Uterus (tissue), 4 donors: ENCODE measurements around the gene KRTAP5-7. TPM values are rescaled to one million over a fixed set of nuclear protein-coding genes. Genes with fewer than 3 reads are reported as not detected.

Source experiments
- DNase-seq, 2 donors: peaks; one replicate each; pipeline ENCODE4 v3.0.0-alpha.2; 2019 to 2020
- H3K27ac ChIP-seq, 2 donors: fragments of 200-600 bp; sonication (generic); 1 replicate in 1 of 2; 2 replicates in 1 of 2; pipeline ENCODE4 v1.5.1; 2016 to 2018
- H3K27me3 ChIP-seq, 2 donors: fragments of 200-600 bp; sonication (generic); one replicate each; pipeline ENCODE4 v1.5.1; 2018 to 2019; ENCODE audit warnings: control low read depth in 1 of 2
- H3K36me3 ChIP-seq, 2 donors: fragments of 200-600 bp; sonication (generic); one replicate each; pipeline ENCODE4 v1.5.1; 2019; ENCODE audit warnings: control low read depth in 1 of 2
- H3K4me1 ChIP-seq, 2 donors: fragments of 200-600 bp; sonication (generic); one replicate each; pipeline ENCODE4 v1.5.1; 2018 to 2019; ENCODE audit warnings: control low read depth in 1 of 2
- H3K4me3 ChIP-seq, 2 donors: fragments of 200-600 bp; sonication (generic); 1 replicate in 1 of 2; 2 replicates in 1 of 2; pipeline ENCODE4 v1.5.1; 2018 to 2019; ENCODE audit warnings: mild to moderate bottlenecking in 1 of 2
- H3K9me3 ChIP-seq, 2 donors: fragments of 200-600 bp; sonication (generic); one replicate each; pipeline ENCODE4 v1.5.1; 2019; ENCODE audit warnings: control low read depth in 1 of 2
- POLR2A ChIP-seq, 2 donors: fragments of 450-650 bp; IDR thresholded peaks; one replicate each; pipeline ENCODE4 v1.6.1; 2016; ENCODE audit warnings: antibody characterized with exemption in 2 of 2, mild to moderate bottlenecking in 1 of 2, moderate library complexity in 1 of 2
- intact Hi-C: fragments of 100-400 bp; cut with DNase I; formaldehyde crosslinking; loops from one replicate; pipeline ENCODE4 v1.15.1; 2023; ENCODE audit warnings: low total_unique reads
- total RNA-seq, 4 donors: library from RNA; depleted of rRNA in 3 of 4; stranded (reverse); fragments of >200 nt in 3 of 4; gene quantifications; one replicate each; pipeline versions ENCODE4 v1.1.0 to v1.2.4, GENCODE V29; 2014 to 2023
- TF ChIP-seq, protein P1 (sequence below), 4 experiments: fragments of 200-600 bp in 2 of 4; fragments of 450-650 bp in 2 of 4; sonication (generic) in 2 of 4; IDR thresholded peaks; one replicate each; pipeline ENCODE4 v1.5.1; 2016 to 2019; ENCODE audit warnings: antibody characterized with exemption in 4 of 4, mild to moderate bottlenecking in 2 of 4, moderate library complexity in 1 of 4
- donor health status: DM: yes; HTN: yes; CAD: no.

KRTAP5-7 gene
- total RNA-seq, 4 donors from 2014 or later, result 0.95 TPM; not detected in 3

DNA sequence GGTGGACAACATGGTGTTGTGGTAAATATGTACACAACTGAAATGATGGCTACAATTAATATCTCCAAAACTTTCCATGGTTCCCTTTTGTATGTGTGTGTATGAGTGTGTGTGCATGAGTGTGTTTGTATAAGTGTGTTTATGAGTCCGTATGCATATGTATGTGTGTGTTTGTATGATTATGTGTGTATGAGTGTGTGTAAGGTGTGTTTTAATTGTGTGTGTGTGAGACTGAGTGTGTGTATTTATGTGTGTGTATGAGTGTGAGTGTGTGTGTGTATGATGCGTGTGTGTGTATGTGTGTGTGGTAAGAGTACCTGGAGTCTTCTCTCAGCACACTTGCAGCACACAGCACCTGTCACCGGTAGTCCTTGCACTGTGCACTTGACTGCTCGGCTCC lies 29.0 kb downstream of the KRTAP5-7 start:
- no peak for TF ChIP-seq POLR2A (IDR thresholded peaks at IDR 0.05)
- TF ChIP-seq, protein P1, sequence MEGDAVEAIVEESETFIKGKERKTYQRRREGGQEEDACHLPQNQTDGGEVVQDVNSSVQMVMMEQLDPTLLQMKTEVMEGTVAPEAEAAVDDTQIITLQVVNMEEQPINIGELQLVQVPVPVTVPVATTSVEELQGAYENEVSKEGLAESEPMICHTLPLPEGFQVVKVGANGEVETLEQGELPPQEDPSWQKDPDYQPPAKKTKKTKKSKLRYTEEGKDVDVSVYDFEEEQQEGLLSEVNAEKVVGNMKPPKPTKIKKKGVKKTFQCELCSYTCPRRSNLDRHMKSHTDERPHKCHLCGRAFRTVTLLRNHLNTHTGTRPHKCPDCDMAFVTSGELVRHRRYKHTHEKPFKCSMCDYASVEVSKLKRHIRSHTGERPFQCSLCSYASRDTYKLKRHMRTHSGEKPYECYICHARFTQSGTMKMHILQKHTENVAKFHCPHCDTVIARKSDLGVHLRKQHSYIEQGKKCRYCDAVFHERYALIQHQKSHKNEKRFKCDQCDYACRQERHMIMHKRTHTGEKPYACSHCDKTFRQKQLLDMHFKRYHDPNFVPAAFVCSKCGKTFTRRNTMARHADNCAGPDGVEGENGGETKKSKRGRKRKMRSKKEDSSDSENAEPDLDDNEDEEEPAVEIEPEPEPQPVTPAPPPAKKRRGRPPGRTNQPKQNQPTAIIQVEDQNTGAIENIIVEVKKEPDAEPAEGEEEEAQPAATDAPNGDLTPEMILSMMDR (IDR thresholded peaks at IDR 0.05), result no peak
- intact Hi-C loops, result no loop called here
- H3K4me1 ChIP-seq, result no peaks in the 10 kb centered on the region
- H3K36me3 ChIP-seq, result no peaks in the 10 kb centered on the region
- no peak overlapping the region for H3K4me3 ChIP-seq
- H3K27ac ChIP-seq, result no peak overlapping the region
- H3K27me3 ChIP-seq, result no peaks in the 10 kb centered on the region
- DNase-seq, result no peak
- no peaks in the 10 kb centered on the region for H3K9me3 ChIP-seq

DNA sequence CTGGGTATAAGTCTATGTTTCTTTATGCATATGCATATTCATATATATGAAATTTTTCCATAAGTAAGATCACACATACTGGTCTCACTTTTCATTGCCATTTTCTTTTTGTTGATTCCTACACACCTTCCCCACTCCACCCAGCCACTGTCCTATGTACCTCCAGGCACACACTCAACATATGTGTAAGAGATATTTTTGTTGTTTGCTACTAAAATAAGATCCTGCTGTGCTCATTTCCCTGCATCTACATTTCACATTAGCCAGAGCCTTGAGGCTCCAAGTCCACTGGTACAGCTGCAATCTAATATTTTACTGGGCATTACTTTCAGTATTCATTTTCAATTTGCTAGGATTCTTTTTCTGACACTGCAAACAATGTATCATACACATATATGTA lies 30.2 kb downstream of the KRTAP5-7 start:
- no peak overlapping the region for H3K4me3 ChIP-seq
- no peak overlapping the region for H3K27ac ChIP-seq
- TF ChIP-seq POLR2A (IDR thresholded peaks at IDR 0.05), result no peak
- TF ChIP-seq, protein P1 (IDR thresholded peaks at IDR 0.05), result no peak
- no peaks in the 10 kb centered on the region for H3K4me1 ChIP-seq
- H3K36me3 ChIP-seq, result no peaks in the 10 kb centered on the region
- no peaks in the 10 kb centered on the region for H3K27me3 ChIP-seq
- intact Hi-C loops, result no loop called here
- no peak for DNase-seq
- no peaks in the 10 kb centered on the region for H3K9me3 ChIP-seq

- Histone ChIP-seq H3K27me3 (no peaks in the 10 kb centered on the region), H3K9me3 (no peaks in the 10 kb centered on the region), H3K27ac (no peak overlapping the region), H3K4me3 (no peak overlapping the region), H3K4me1 (no peaks in the 10 kb centered on the region), H3K36me3 (no peaks in the 10 kb centered on the region)
- TF ChIP-seq POLR2A (IDR thresholded peaks at IDR 0.05), result no peak
- TF ChIP-seq, protein P1 (IDR thresholded peaks at IDR 0.05), result no peak
- intact Hi-C loops, result no loop called here
- DNase-seq, result no peak
Observed at GRCh38 chr11:71558996-71559395, 31.9 kb downstream of the KRTAP5-7 start.

GRCh38 chr11:71562120-71562519 lies 35.1 kb downstream of the KRTAP5-7 start:
- Histone ChIP-seq H3K4me1 (no peaks in the 10 kb centered on the region), H3K27ac (no peak overlapping the region), H3K27me3 (no peaks in the 10 kb centered on the region), H3K4me3 (no peak overlapping the region), H3K9me3 (no peaks in the 10 kb centered on the region), H3K36me3 (no peaks in the 10 kb centered on the region)
- TF ChIP-seq POLR2A (IDR thresholded peaks at IDR 0.05), result no peak
- TF ChIP-seq, protein P1 (IDR thresholded peaks at IDR 0.05), result no peak
- intact Hi-C loops, result no loop called here
- no peak for DNase-seq

- TF ChIP-seq, protein P1 (IDR thresholded peaks at IDR 0.05), result no peak
- no peak for TF ChIP-seq POLR2A (IDR thresholded peaks at IDR 0.05)
- no peak for DNase-seq
- Histone ChIP-seq H3K27ac (no peak overlapping the region), H3K36me3 (no peaks in the 10 kb centered on the region), H3K4me3 (no peak overlapping the region), H3K27me3 (no peaks in the 10 kb centered on the region), H3K4me1 (no peaks in the 10 kb centered on the region), H3K9me3 (no peaks in the 10 kb centered on the region)
- intact Hi-C loops, result no loop called here
Observed at GRCh38 chr11:71563406-71563805, 36.3 kb downstream of the KRTAP5-7 start.
